HepG2 (cell line): Measurements from ENCODE around the gene PXDC1. TPM values are rescaled to one million over a fixed set of nuclear protein-coding genes. Genes with fewer than 3 reads are reported as not detected.

Source experiments
- ATAC-seq: fragments of 200-7000 bp; cut with Tn5 transposase; 3 replicates; pipeline ENCODE4 v1.9.1; 2020; ENCODE audit warnings: mild to moderate bottlenecking, moderate library complexity
- BruUV-seq: library from RNA; stranded (reverse); fragments of 400-500 nt; replicated peaks from 2 replicates; lab custom pipeline; 2021; lab: Mats Ljungman, UMichigan
- CTCF ChIA-PET: fragments of 300-600 bp; formaldehyde crosslinking; extraction: SDS; loops from one replicate; lab custom pipeline; 2021; ENCODE audit warnings: low total read pairs, inconsistent platforms, low intra/inter-chr PET ratio; lab: Yijun Ruan, JAX
- POLR2A ChIA-PET: fragments of 350-600 bp; sonication (Branson Sonifier 250); formaldehyde crosslinking; loops from one replicate; lab custom pipeline; 2020; ENCODE audit warnings: antibody characterized with exemption, inconsistent platforms; lab: Yijun Ruan, JAX
- DNase-seq: peaks from one replicate; pipeline ENCODE4 v3.0.0-alpha.2; 2015; ENCODE audit warnings: low spot score
- FAIRE-seq: peaks from 3 replicates; lab custom pipeline; 2011; peaks lifted over from hg19 to GRCh38; lab: Jason Lieb, UNC
- H2AFZ ChIP-seq: one replicate; pipeline ENCODE4 v1.6.1; 2011; ENCODE audit warnings: low read length, inconsistent platforms
- H3K27ac ChIP-seq: fragments of 300-600 bp; 3 replicates; pipeline ENCODE4 v1.8.0; 2011; ENCODE audit warnings: mixed run types, mild to moderate bottlenecking, mixed read lengths, low read length, inconsistent platforms; ENCODE audit not compliant: insufficient read depth; ENCODE audit errors: extremely low read length
- H3K27me3 ChIP-seq, 2 experiments: fragments of 200-600 bp in 1 of 2; 2 replicates in 1 of 2; 3 replicates in 1 of 2; pipeline versions ENCODE4 v1.6.0 to v1.8.0; 2011; ENCODE audit warnings: low read length in 2 of 2, mild to moderate bottlenecking in 2 of 2, moderate library complexity in 2 of 2, inconsistent platforms in 1 of 2; ENCODE audit not compliant: insufficient read depth in 2 of 2, control insufficient read depth in 1 of 2
- H3K36me3 ChIP-seq, 2 experiments: fragments of 200-600 bp in 1 of 2; replicated peaks in 1 of 2; 2 replicates in 1 of 2; 3 replicates in 1 of 2; pipeline versions ENCODE4 v1.5.1 to v1.8.0; 2011; ENCODE audit warnings: low read length in 2 of 2, inconsistent platforms in 1 of 2; ENCODE audit not compliant: insufficient read depth in 2 of 2, control insufficient read depth in 1 of 2
- H3K4me1 ChIP-seq: 2 replicates; pipeline ENCODE4 v1.5.1; 2012; ENCODE audit warnings: low read length, inconsistent platforms; ENCODE audit not compliant: insufficient read depth
- H3K4me2 ChIP-seq: 2 replicates; pipeline ENCODE4 v1.6.0; 2011; ENCODE audit warnings: low read depth, low read length, inconsistent platforms
- H3K4me3 ChIP-seq, 3 experiments: fragments of 200-600 bp in 1 of 3; sonication (generic), shearing (Covaris generic) in 1 of 3; replicated peaks in 1 of 3; 2 replicates each; pipeline ENCODE4 v1.5.1; 2011 to 2016; ENCODE audit warnings: low read length in 3 of 3, inconsistent platforms in 2 of 3, low read depth in 2 of 3, mild to moderate bottlenecking in 2 of 3, control low read depth in 1 of 3, mixed read lengths in 1 of 3; ENCODE audit not compliant: insufficient read depth in 1 of 3
- H3K79me2 ChIP-seq: one replicate; pipeline ENCODE4 v1.6.1; 2011; ENCODE audit warnings: low read length, inconsistent platforms; ENCODE audit not compliant: insufficient read depth
- H3K9ac ChIP-seq: 2 replicates; pipeline ENCODE4 v1.6.0; 2011; ENCODE audit warnings: mild to moderate bottlenecking, low read depth, low read length, inconsistent platforms; ENCODE audit not compliant: insufficient read depth
- H3K9me3 ChIP-seq: 2 replicates; pipeline ENCODE4 v1.5.1; 2012; ENCODE audit warnings: mild to moderate bottlenecking, low read length
- H4K20me1 ChIP-seq: 2 replicates; pipeline ENCODE4 v1.6.0; 2011; ENCODE audit warnings: inconsistent platforms, mild to moderate bottlenecking, low read length, moderate library complexity; ENCODE audit not compliant: insufficient read depth
- ARID5B ChIP-seq: IDR thresholded peaks from 2 replicates; pipeline ENCODE4 v1.4.0; 2020; ENCODE audit warnings: mild to moderate bottlenecking, missing genetic modification reagents
- ATF7-NPFF ChIP-seq: sonication (generic); formaldehyde crosslinking; IDR thresholded peaks from 2 replicates; pipeline ENCODE4 v1.8.1; 2023; ENCODE audit warnings: mild to moderate bottlenecking, low read depth, missing genetic modification reagents, moderate library complexity
- BCL3 ChIP-seq: sonication (generic); formaldehyde crosslinking; IDR thresholded peaks from 2 replicates; pipeline ENCODE4 v1.5.1; 2020; ENCODE audit warnings: mild to moderate bottlenecking, missing genetic modification reagents, moderate library complexity
- CEBPG ChIP-seq: IDR thresholded peaks from 2 replicates; pipeline ENCODE4 v1.6.1; 2016
- CHCHD3 ChIP-seq: sonication (generic); formaldehyde crosslinking; IDR thresholded peaks from 2 replicates; pipeline ENCODE4 v1.8.0; 2022; ENCODE audit warnings: mild to moderate bottlenecking, missing genetic modification reagents, moderate library complexity
- GATAD1 ChIP-seq: IDR thresholded peaks from 2 replicates; pipeline ENCODE4 v1.6.1; 2016; ENCODE audit warnings: missing genetic modification reagents, missing compliant biosample characterization
- HNRNPUL1 ChIP-seq: fragments of 200-400 bp; formaldehyde crosslinking; IDR thresholded peaks from 2 replicates; pipeline ENCODE4 v1.6.1; 2017; ENCODE audit warnings: low read depth, mild to moderate bottlenecking, low read length, moderate library complexity
- HOXA5 ChIP-seq: sonication (generic); formaldehyde crosslinking; IDR thresholded peaks from 2 replicates; pipeline ENCODE4 v1.4.0; 2020; ENCODE audit warnings: missing genetic modification reagents
- KDM5A ChIP-seq: fragments of 200-600 bp; sonication (generic); IDR thresholded peaks from 2 replicates; pipeline ENCODE4 v1.7.0; 2018; ENCODE audit warnings: antibody characterized with exemption, mild to moderate bottlenecking, low read length, borderline replicate concordance
- NR1H2 ChIP-seq: sonication (generic); formaldehyde crosslinking; IDR thresholded peaks from 2 replicates; pipeline ENCODE4 v1.8.1; 2022; ENCODE audit warnings: low read depth, missing genetic modification reagents, borderline replicate concordance
- TARDBP ChIP-seq: sonication (generic); formaldehyde crosslinking; IDR thresholded peaks from 2 replicates; pipeline ENCODE4 v1.8.0; 2022; ENCODE audit warnings: mild to moderate bottlenecking, missing genetic modification reagents
- ZFP91 ChIP-seq: sonication (generic); formaldehyde crosslinking; IDR thresholded peaks from 2 replicates; pipeline ENCODE4 v1.9.0; 2022; ENCODE audit warnings: missing genetic modification reagents, mild to moderate bottlenecking, borderline replicate concordance
- ZNF143 ChIP-seq: sonication (generic); formaldehyde crosslinking; IDR thresholded peaks from 2 replicates; pipeline ENCODE4 v1.4.0; 2020; ENCODE audit warnings: missing genetic modification reagents
- ZNF180 ChIP-seq: sonication (generic); formaldehyde crosslinking; IDR thresholded peaks from 2 replicates; pipeline ENCODE4 v1.4.0; 2020; ENCODE audit warnings: low read depth, missing genetic modification reagents, borderline replicate concordance
- ZNF563 ChIP-seq: sonication (generic); formaldehyde crosslinking; IDR thresholded peaks from 2 replicates; pipeline ENCODE4 v1.8.0; 2022; ENCODE audit warnings: mild to moderate bottlenecking, moderate library complexity, missing genetic modification reagents
- ZNF704 ChIP-seq: sonication (generic); formaldehyde crosslinking; IDR thresholded peaks from 2 replicates; pipeline ENCODE4 v1.8.1; 2023; ENCODE audit warnings: mild to moderate bottlenecking, inconsistent platforms, moderate library complexity, missing genetic modification reagents, borderline replicate concordance
- ZNF747 ChIP-seq: sonication (generic); formaldehyde crosslinking; IDR thresholded peaks from 2 replicates; pipeline ENCODE4 v1.8.1; 2023; ENCODE audit warnings: missing genetic modification reagents, mild to moderate bottlenecking, borderline replicate concordance
- WGBS: methylation state at CpG from one replicate; pipeline ENCODE4 v1.1.6; 2017; ENCODE audit warnings: low lambda C conversion rate; 5-methylcytosine and 5-hydroxymethylcytosine counted together
- in situ Hi-C: cut with HindIII; loops from 2 replicates; pipeline ENCODE4 v1.10.0; 2017; ENCODE audit warnings: low pct_unique_long_range_greater_than_20kb; ENCODE audit not compliant: extremely low pct_ligation_motif_present
- intact Hi-C: fragments of 100-400 bp; cut with micrococcal nuclease; formaldehyde crosslinking; loops from one replicate; pipeline ENCODE4 v1.10.0; 2022; ENCODE audit not compliant: unreplicated experiment
- polyA plus RNA-seq, 8 experiments: library from polyadenylated mRNA; depleted of rRNA in 3 of 8; stranded (reverse) in 7 of 8; unstranded in 1 of 8; fragments of >200 nt; fragmentation: Illumina TruSeq in 4 of 8; extraction: Trizol in 4 of 8; gene quantifications; 2 replicates each; pipeline versions ENCODE4 v1.2.1 to v1.2.3, GENCODE V29; 2011 to 2016; ENCODE audit warnings: low read depth in 4 of 8, missing spikeins in 1 of 8, mixed read lengths in 1 of 8; ENCODE audit not compliant: insufficient read depth in 1 of 8
- total RNA-seq, 5 experiments: library from RNA; depleted of rRNA; stranded (reverse); fragments of >200 nt; fragmentation: Illumina TruSeq; extraction: Trizol; gene quantifications; 2 replicates each; pipeline ENCODE4 v1.2.3, GENCODE V29; 2016; ENCODE audit warnings: low read depth in 1 of 5

The PXDC1 gene
- total and polyA plus RNA-seq, 2 of the 13 experiments (the other 11 are each of a cell fraction or from before 2014, with no cell fraction given): 32.4 to 34.7 TPM

- TF ChIP-seq ARID5B (CRISPR knock-in tag): no peak
- no peak for TF ChIP-seq ATF7-NPFF (CRISPR knock-in tag)
These were observed 52.3 kb downstream of the PXDC1 start (continued) for GRCh38 chr6:3699231-3699630.

GRCh38 chr6:3698021-3698420 is 53.5 kb downstream of the PXDC1 start:
- ChIA-PET POLR2A (no interaction called here), CTCF (no interaction called here)
- Histone ChIP-seq H3K27ac (no peak overlapping the region), H3K36me3 (no peaks in the 10 kb centered on the region), H3K27me3 (no peaks in the 10 kb centered on the region; a peak in 1 of 5 replicates), H3K9me3 (no peaks in the 10 kb centered on the region), H3K79me2 (no peaks in the 10 kb centered on the region), H3K4me3 (no peak overlapping the region), H3K4me1 (peaks cover 11% of the 10 kb centered on the region), H2AFZ (no peak overlapping the region), H4K20me1 (no peaks in the 10 kb centered on the region), H3K9ac (no peak overlapping the region), H3K4me2 (no peak overlapping the region)
- FAIRE-seq (no peak), ATAC-seq (no peak), DNase-seq (no peak)
- BruUV-seq: no TSS peak
- intact Hi-C loops (no loop called here), in situ Hi-C loops (no loop called here)
- 27% methylated on average over 5 of the region's 5 CpGs for WGBS
- TF ChIP-seq BCL3 (CRISPR knock-in tag) (no peak), ZNF143 (CRISPR knock-in tag) (no peak), NR1H2 (CRISPR knock-in tag) (no peak), CEBPG (CRISPR knock-in tag) (no peak), TARDBP (CRISPR knock-in tag) (no peak), HOXA5 (CRISPR knock-in tag) (no peak), ZNF747 (no peak), ZNF563 (CRISPR knock-in tag) (no peak), ZNF180 (CRISPR knock-in tag) (no peak), ZNF704 (CRISPR knock-in tag) (no peak), GATAD1 (CRISPR knock-in tag) (no peak), KDM5A (no peak), ZFP91 (CRISPR knock-in tag) (no peak), CHCHD3 (no peak), HNRNPUL1 (no peak)
